GM23338 (cell line): ENCODE data around the gene FRMD3. TPM values are rescaled to one million over a fixed set of nuclear protein-coding genes. Genes with fewer than 3 reads are reported as not detected.

Source experiments
- ATAC-seq: fragments of 200-7000 bp; cut with Tn5 transposase; 3 replicates; pipeline ENCODE4 v1.9.1; 2020
- DNase-seq: peaks from one replicate; pipeline ENCODE4 v3.0.0-alpha.2; 2015; ENCODE audit warnings: low spot score
- H2AFZ ChIP-seq: fragments of 200-600 bp; sonication (generic); 2 replicates; pipeline ENCODE4 v1.8.0; 2016; ENCODE audit warnings: antibody characterized with exemption, mild to moderate bottlenecking, moderate library complexity
- H3F3A ChIP-seq: fragments of 200-600 bp; sonication (generic); replicated peaks from 2 replicates; pipeline ENCODE4 v1.8.0; 2017; ENCODE audit warnings: antibody characterized with exemption, mixed run types, low read depth
- H3K27ac ChIP-seq: fragments of 200-600 bp; sonication (generic); 2 replicates; pipeline ENCODE4 v1.6.1; 2016; ENCODE audit warnings: low read depth
- H3K27me3 ChIP-seq: fragments of 200-600 bp; sonication (generic); 2 replicates; pipeline ENCODE4 v1.8.0; 2016; ENCODE audit warnings: mild to moderate bottlenecking, mixed run types, moderate library complexity; ENCODE audit not compliant: insufficient read depth
- H3K36me3 ChIP-seq: fragments of 200-600 bp; sonication (generic); 2 replicates; pipeline ENCODE4 v1.8.0; 2016; ENCODE audit warnings: mild to moderate bottlenecking; ENCODE audit not compliant: insufficient read depth
- H3K4me1 ChIP-seq: fragments of 200-600 bp; sonication (generic); 2 replicates; pipeline ENCODE4 v1.8.0; 2016; ENCODE audit warnings: mild to moderate bottlenecking, moderate library complexity; ENCODE audit not compliant: insufficient read depth
- H3K4me2 ChIP-seq: fragments of 200-600 bp; sonication (generic); 2 replicates; pipeline ENCODE4 v1.7.1; 2017; ENCODE audit warnings: mixed run types
- H3K4me3 ChIP-seq: fragments of 200-600 bp; sonication (generic); 2 replicates; pipeline ENCODE4 v1.6.1; 2016; ENCODE audit warnings: mixed run types
- H3K79me2 ChIP-seq: fragments of 200-600 bp; sonication (generic); replicated peaks from 2 replicates; pipeline ENCODE4 v1.8.0; 2017; ENCODE audit warnings: mild to moderate bottlenecking; ENCODE audit not compliant: insufficient read depth
- H3K9me2 ChIP-seq: fragments of 200-600 bp; sonication (generic); 2 replicates; pipeline ENCODE4 v1.8.0; 2017; ENCODE audit not compliant: insufficient read depth
- H4K20me1 ChIP-seq: fragments of 200-600 bp; sonication (generic); replicated peaks from 2 replicates; pipeline ENCODE4 v1.8.0; 2017; ENCODE audit warnings: mild to moderate bottlenecking; ENCODE audit not compliant: insufficient read depth
- H3K27ac Mint-ChIP-seq: 2 replicates; pipeline ENCODE4 v1.8.0; 2020; ENCODE audit warnings: inconsistent platforms, mild to moderate bottlenecking, moderate library complexity, mixed read lengths
- H3K27me3 Mint-ChIP-seq: 3 replicates; pipeline ENCODE4 v1.8.0; 2022; ENCODE audit warnings: low read depth, mild to moderate bottlenecking, moderate library complexity, mixed read lengths, inconsistent platforms; ENCODE audit not compliant: insufficient read depth, poor library complexity
- H3K36me3 Mint-ChIP-seq: 3 replicates; pipeline ENCODE4 v1.8.0; 2021; ENCODE audit warnings: low read depth, mild to moderate bottlenecking, inconsistent platforms, moderate library complexity, mixed read lengths
- H3K4me1 Mint-ChIP-seq: 3 replicates; pipeline ENCODE4 v1.8.0; 2020; ENCODE audit warnings: mild to moderate bottlenecking, inconsistent platforms, mixed read lengths
- H3K4me3 Mint-ChIP-seq: 3 replicates; pipeline ENCODE4 v1.8.0; 2021; ENCODE audit warnings: moderate library complexity, mild to moderate bottlenecking, inconsistent platforms, mixed read lengths
- H3K9me3 Mint-ChIP-seq: 3 replicates; pipeline ENCODE4 v1.8.0; 2020; ENCODE audit warnings: moderate library complexity, mild to moderate bottlenecking, inconsistent platforms, mixed read lengths
- CREB1 ChIP-seq: fragments of 250-450 bp; sonication (Bioruptor Pico); IDR thresholded peaks from 2 replicates; pipeline ENCODE4 v1.5.0; 2020; ENCODE audit warnings: low read depth, mild to moderate bottlenecking, moderate library complexity
- CTCF ChIP-seq, 2 experiments: fragments of 200-600 bp in 1 of 2; sonication (generic) in 1 of 2; conservative IDR thresholded peaks; 2 replicates each; pipeline versions ENCODE4 v1.5.1 to v1.6.1; 2016 to 2017; ENCODE audit warnings: antibody characterized with exemption in 2 of 2, low read depth in 2 of 2, mild to moderate bottlenecking in 2 of 2, moderate library complexity in 1 of 2
- ETS1 ChIP-seq: IDR thresholded peaks from 2 replicates; pipeline ENCODE4 v1.6.1; 2016; ENCODE audit warnings: antibody characterized with exemption
- EZH2 ChIP-seq: fragments of 200-600 bp; sonication (generic); IDR thresholded peaks from one replicate; pipeline ENCODE4 v1.8.0; 2017; ENCODE audit warnings: antibody characterized with exemption, mild to moderate bottlenecking, low read depth; ENCODE audit not compliant: unreplicated experiment
- EZH2phosphoT487 ChIP-seq: fragments of 200-600 bp; sonication (generic); IDR thresholded peaks from one replicate; pipeline ENCODE4 v1.8.1; 2018; ENCODE audit warnings: antibody characterized with exemption; ENCODE audit not compliant: unreplicated experiment
- JUNB ChIP-seq: IDR thresholded peaks from one replicate; pipeline ENCODE4 v1.6.1; 2016; ENCODE audit warnings: antibody characterized with exemption; ENCODE audit not compliant: unreplicated experiment
- NANOG ChIP-seq: IDR thresholded peaks from 2 replicates; pipeline ENCODE4 v1.6.1; 2016; ENCODE audit warnings: antibody characterized with exemption, borderline replicate concordance
- POLR2AphosphoS5 ChIP-seq: IDR thresholded peaks from 2 replicates; pipeline ENCODE4 v1.6.1; 2016; ENCODE audit warnings: antibody characterized with exemption, low read depth
- REST ChIP-seq: IDR thresholded peaks from one replicate; pipeline ENCODE4 v1.6.1; 2018; ENCODE audit warnings: antibody characterized with exemption; ENCODE audit not compliant: unreplicated experiment
- STAT1 ChIP-seq: IDR thresholded peaks from one replicate; pipeline ENCODE4 v1.6.1; 2016; ENCODE audit warnings: antibody characterized with exemption; ENCODE audit not compliant: unreplicated experiment
- ZNF114 ChIP-seq: fragments of 250-450 bp; sonication (Bioruptor Pico); IDR thresholded peaks from 2 replicates; pipeline ENCODE4 v1.5.0; 2020; ENCODE audit warnings: mild to moderate bottlenecking, moderate library complexity
- ZNF331 ChIP-seq: fragments of 250-450 bp; sonication (Bioruptor Pico); IDR thresholded peaks from 2 replicates; pipeline ENCODE4 v1.5.0; 2020; ENCODE audit warnings: low read depth, mild to moderate bottlenecking, moderate library complexity
- ZNF462 ChIP-seq: fragments of 250-450 bp; sonication (Bioruptor Pico); IDR thresholded peaks from 2 replicates; pipeline ENCODE4 v1.5.0; 2020; ENCODE audit warnings: mild to moderate bottlenecking, moderate library complexity
- polyA plus RNA-seq: library from polyadenylated mRNA; unstranded; fragments of >200 nt; fragmentation: Nextera tagmentation; extraction: Ambion mirVana; gene quantifications from 2 replicates; pipeline ENCODE4 v1.2.1, GENCODE V29; 2016
- total RNA-seq: library from RNA; depleted of rRNA; stranded (reverse); fragments of >200 nt; shearing (Covaris generic); gene quantifications from 2 replicates; pipeline ENCODE4 v1.2.3, GENCODE V29; 2014

FRMD3 gene
- total and polyA plus RNA-seq, 2 experiments from 2014 or later = 0.47 to 1.2 TPM

GRCh38 chr9:83385317-83385716 lies 152.9 kb downstream of the FRMD3 start:
- no peak for ATAC-seq
- no peaks in the 10 kb centered on the region for H3K4me1 ChIP-seq
- 0 out of 2 replicates have a peak, but pooled peaks cover 4% of the 10 kb centered on the region for H3K9me2 ChIP-seq
- H3K27ac ChIP-seq = no peak overlapping the region
- no peaks in the 10 kb centered on the region for H3F3A ChIP-seq
- no peak overlapping the region for H2AFZ ChIP-seq
- Mint-ChIP-seq H3K9me3 (peaks cover 7% of the 10 kb centered on the region; the same call in 2 of the 3 replicates), H3K4me1 (no peaks in the 10 kb centered on the region), H3K27me3 (no peaks in the 10 kb centered on the region), H3K27ac (no peak overlapping the region), H3K4me3 (no peak overlapping the region), H3K36me3 (no peaks in the 10 kb centered on the region)
- no peak overlapping the region for H3K4me3 ChIP-seq
- H3K4me2 ChIP-seq = no peak overlapping the region
- no peak for DNase-seq
- H4K20me1 ChIP-seq = no peaks in the 10 kb centered on the region; the same call in 1 of the 2 replicates
- H3K36me3 ChIP-seq = no peaks in the 10 kb centered on the region
- no peaks in the 10 kb centered on the region for H3K79me2 ChIP-seq
- TF ChIP-seq ZNF114 (CRISPR knock-in tag) = no peak
- TF ChIP-seq CTCF (conservative IDR thresholded peaks at IDR 0.05; ENCODE audit: low read depth in 2 of 2) = no peak
- TF ChIP-seq CREB1 (CRISPR knock-in tag) = no peak
- TF ChIP-seq STAT1 = no peak
- no peak for TF ChIP-seq POLR2AphosphoS5
- no peak for TF ChIP-seq ETS1
- TF ChIP-seq EZH2phosphoT487 = no peak
- no peak for TF ChIP-seq NANOG
- TF ChIP-seq ZNF331 = no peak
- TF ChIP-seq REST = no peak
- TF ChIP-seq ZNF462 (CRISPR knock-in tag) = no peak
- TF ChIP-seq JUNB = no peak
- no peak for TF ChIP-seq EZH2
- H3K27me3 ChIP-seq = no peaks in the 10 kb centered on the region
